ENCODE measurements around the gene CFAP73.

DNA sequence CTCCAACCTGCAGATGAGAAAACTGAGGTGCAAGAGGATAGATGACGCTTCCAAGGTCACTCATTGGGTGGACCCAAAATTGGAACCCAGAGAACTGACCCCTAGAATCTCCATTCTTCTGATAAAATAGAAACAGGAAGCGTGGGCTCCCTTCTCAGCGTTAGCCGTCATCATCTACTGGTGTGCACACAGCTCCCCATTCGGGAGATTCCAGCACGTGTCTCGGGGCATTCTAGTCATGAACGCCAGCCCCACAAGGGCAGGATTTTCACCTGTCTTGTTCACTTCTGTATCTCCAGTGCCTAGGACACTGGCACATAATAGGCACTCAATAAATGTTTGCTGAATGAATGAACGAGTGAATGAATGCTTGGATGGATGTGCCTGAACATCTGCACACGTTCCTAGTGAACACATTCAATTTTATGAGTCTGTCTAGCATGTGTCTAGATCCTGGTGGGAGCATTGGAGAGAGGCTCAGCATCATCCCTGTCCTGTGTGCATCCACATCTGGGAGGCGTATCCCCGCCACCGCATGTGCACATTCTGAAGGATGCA is 44.5 kb upstream of the CFAP73 start:
- TF ChIP-seq, protein P1, sequence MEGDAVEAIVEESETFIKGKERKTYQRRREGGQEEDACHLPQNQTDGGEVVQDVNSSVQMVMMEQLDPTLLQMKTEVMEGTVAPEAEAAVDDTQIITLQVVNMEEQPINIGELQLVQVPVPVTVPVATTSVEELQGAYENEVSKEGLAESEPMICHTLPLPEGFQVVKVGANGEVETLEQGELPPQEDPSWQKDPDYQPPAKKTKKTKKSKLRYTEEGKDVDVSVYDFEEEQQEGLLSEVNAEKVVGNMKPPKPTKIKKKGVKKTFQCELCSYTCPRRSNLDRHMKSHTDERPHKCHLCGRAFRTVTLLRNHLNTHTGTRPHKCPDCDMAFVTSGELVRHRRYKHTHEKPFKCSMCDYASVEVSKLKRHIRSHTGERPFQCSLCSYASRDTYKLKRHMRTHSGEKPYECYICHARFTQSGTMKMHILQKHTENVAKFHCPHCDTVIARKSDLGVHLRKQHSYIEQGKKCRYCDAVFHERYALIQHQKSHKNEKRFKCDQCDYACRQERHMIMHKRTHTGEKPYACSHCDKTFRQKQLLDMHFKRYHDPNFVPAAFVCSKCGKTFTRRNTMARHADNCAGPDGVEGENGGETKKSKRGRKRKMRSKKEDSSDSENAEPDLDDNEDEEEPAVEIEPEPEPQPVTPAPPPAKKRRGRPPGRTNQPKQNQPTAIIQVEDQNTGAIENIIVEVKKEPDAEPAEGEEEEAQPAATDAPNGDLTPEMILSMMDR (IDR thresholded peaks at IDR 0.05), result no peak
- TF ChIP-seq POLR2A (IDR thresholded peaks at IDR 0.05), result no peak

Measured in right lobe of liver (tissue), 4 donors.